Activated naive CD8-positive, alpha-beta T cell treated with anti-CD3 and anti-CD28 coated beads, Interleukin-2, amount 50 U/mL, for 16 hours (primary cell): ENCODE results near the gene GTPBP4.
"Not testable (repeated sequence)": the region's sequence is repeated elsewhere in the genome, so short reads cannot be mapped to it uniquely, and the experiment has no call there.

Source experiments
- DNase-seq: peaks from one replicate; pipeline ENCODE4 v3.0.0-alpha.2; 2020; ENCODE audit warnings: low read depth, low spot score

The GTPBP4 gene

GRCh38 chr10:1056326-1057105, 68.3 kb downstream of the GTPBP4 start, which contains the start of gene WDR37:
WDR37 (plus strand) TSS chr10:1056385; CDS start chr10:1072156, 15,771 bp downstream.
- DNase-seq, result peak; percentile 82

GRCh38 chr10:1057106-1057657, 68.9 kb downstream of the GTPBP4 start:
- no peak for DNase-seq

- no peak for DNase-seq
Observed at GRCh38 chr10:1058017-1058416, 69.8 kb downstream of the GTPBP4 start.

GRCh38 chr10:1059902-1060301, 71.7 kb downstream of the GTPBP4 start:
- DNase-seq, result no peak

DNA sequence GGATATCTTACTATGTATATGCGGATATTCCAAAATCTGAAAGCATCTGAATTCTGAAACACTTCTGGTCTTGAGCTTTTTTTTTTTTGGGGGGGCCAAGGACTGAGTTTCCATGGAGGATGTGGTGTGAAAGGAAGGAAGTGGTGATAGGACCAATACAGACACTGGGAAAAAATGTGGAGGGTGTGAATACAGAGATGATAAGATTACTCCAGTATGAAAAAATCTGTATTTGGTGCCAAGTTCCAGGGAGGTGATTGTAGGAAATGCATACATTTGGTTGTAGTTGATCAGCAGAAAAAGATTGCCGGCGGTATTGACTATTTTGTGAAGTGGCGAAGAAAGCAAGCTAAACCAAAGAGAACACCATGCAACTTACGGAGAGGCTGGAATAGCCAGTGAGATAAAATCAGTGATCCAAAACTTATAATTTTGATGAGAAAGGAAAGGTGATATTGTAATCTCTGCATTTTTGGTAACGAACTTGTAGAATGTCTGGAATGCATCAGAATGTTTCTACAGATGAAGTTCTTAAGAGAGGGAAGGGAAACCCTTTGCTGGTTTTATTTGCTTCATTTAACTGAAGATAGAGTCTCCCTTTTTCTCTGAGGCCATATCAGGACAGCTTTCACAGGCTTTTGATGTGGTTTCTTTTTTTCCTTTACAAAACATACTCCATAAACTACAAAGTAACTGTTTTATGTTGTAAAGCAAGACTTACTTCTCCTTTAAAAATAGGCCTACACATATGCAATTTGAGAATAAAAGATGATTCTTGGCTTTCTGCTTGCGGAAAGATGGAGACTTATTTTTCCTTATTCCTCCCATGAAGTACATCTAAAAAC, 73.9 kb downstream of the GTPBP4 start:
- no peak for DNase-seq

GRCh38 chr10:1063232-1063865, 75.1 kb downstream of the GTPBP4 start:
- no peak for DNase-seq

- no peak for DNase-seq
Observed at GRCh38 chr10:1064964-1065247, 76.7 kb downstream of the GTPBP4 start.

DNA sequence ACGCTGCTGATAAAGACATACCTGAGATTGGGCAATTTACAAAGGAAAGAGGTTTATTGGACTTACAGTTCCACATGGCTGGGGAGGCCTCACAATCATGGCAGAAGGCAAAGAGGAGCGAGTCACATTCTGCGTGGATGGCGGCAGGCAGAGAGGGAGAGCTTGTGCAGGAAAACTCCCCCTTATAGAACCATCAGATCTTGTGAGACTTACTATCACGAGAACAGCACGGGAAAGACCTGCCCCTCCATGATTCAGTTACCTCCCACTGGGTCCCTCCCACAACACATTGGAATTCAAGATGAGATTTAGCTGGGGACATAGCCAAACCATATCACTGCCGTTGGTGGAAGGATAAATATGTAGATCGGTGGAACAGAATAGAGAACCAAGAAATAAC, 78.5 kb downstream of the GTPBP4 start:
- not testable (repeated sequence) for DNase-seq

GRCh38 chr10:1068380-1069361, 80.4 kb downstream of the GTPBP4 start:
- no peak for DNase-seq
